IMR-90 (cell line): ENCODE measurements around the gene PDZRN3.

Experiments
- CTCF ChIP-seq: conservative IDR thresholded peaks from 2 replicates; pipeline ENCODE4 v1.5.1; 2012; ENCODE audit warnings: mild to moderate bottlenecking, low read depth, low read length, improper control_type of control experiment
- FOS ChIP-seq: fragments of 150-350 bp; IDR thresholded peaks from 2 replicates; pipeline ENCODE4 v1.6.1; 2016; ENCODE audit warnings: low read depth, low read length
- NFE2L2 ChIP-seq: fragments of 150-350 bp; IDR thresholded peaks from 2 replicates; pipeline ENCODE4 v1.6.1; 2016; ENCODE audit warnings: low read depth, mild to moderate bottlenecking, low read length
- POLR2A ChIP-seq: IDR thresholded peaks from 2 replicates; pipeline ENCODE4 v1.6.1; 2012; ENCODE audit warnings: mild to moderate bottlenecking, low read depth, low read length
- RAD21 ChIP-seq: IDR thresholded peaks from 2 replicates; pipeline ENCODE4 v1.6.1; 2012; ENCODE audit warnings: low read length, improper control_type of control experiment
- RFX5 ChIP-seq: IDR thresholded peaks from 2 replicates; pipeline ENCODE4 v1.8.0; 2012; ENCODE audit warnings: low read depth, mild to moderate bottlenecking, low read length, moderate library complexity

- TF ChIP-seq CTCF = no peak
- no peak for TF ChIP-seq RAD21
- TF ChIP-seq NFE2L2 = no peak
- no peak for TF ChIP-seq FOS
- TF ChIP-seq POLR2A = no peak
- no peak for TF ChIP-seq RFX5
Observed at GRCh38 chr3:73407577-73407976, 217.2 kb downstream of the PDZRN3 start.
